Mucosa of rectum (tissue), 2 donors: Measurements from ENCODE around the gene TTC7B.

Experiments used
- H3K27ac ChIP-seq, 2 donors: one replicate each; pipeline ENCODE4 v1.7.0; 2013; ENCODE audit warnings: inconsistent platforms in 2 of 2, low read depth in 2 of 2, low read length in 2 of 2
- H3K27me3 ChIP-seq, 2 donors: one replicate each; pipeline ENCODE4 v1.7.0; 2013; ENCODE audit warnings: low read length in 2 of 2; ENCODE audit not compliant: control insufficient read depth in 2 of 2, insufficient read depth in 2 of 2
- H3K36me3 ChIP-seq, 2 donors: one replicate each; pipeline ENCODE4 v1.7.0; 2013; ENCODE audit warnings: low read length in 2 of 2; ENCODE audit not compliant: control insufficient read depth in 2 of 2, insufficient read depth in 2 of 2
- H3K4me1 ChIP-seq, 2 donors: one replicate each; pipeline ENCODE4 v1.7.0; 2013; ENCODE audit warnings: low read length in 2 of 2, mild to moderate bottlenecking in 1 of 2; ENCODE audit not compliant: control insufficient read depth in 2 of 2, insufficient read depth in 2 of 2
- H3K4me3 ChIP-seq, 2 donors: one replicate each; pipeline ENCODE4 v1.7.0; 2013; ENCODE audit warnings: low read length in 2 of 2
- H3K9ac ChIP-seq, 2 donors: one replicate each; pipeline ENCODE4 v1.7.0; 2013; ENCODE audit warnings: low read length in 2 of 2, low read depth in 1 of 2, mild to moderate bottlenecking in 1 of 2
- H3K9me3 ChIP-seq, 2 donors: one replicate each; pipeline ENCODE4 v1.7.0; 2013; ENCODE audit warnings: low read length in 2 of 2; ENCODE audit not compliant: control insufficient read depth in 2 of 2
- donor health status: healthy.
- donor health status: Normal muscosa, but diverticular disease.

The TTC7B gene

GRCh38 chr14:90791486-90791885, 24.7 kb downstream of the TTC7B start:
- H3K27me3 ChIP-seq = no peaks in the 10 kb centered on the region
- H3K4me3 ChIP-seq = no peak overlapping the region
- H3K9ac ChIP-seq = no peak overlapping the region
- H3K36me3 ChIP-seq = no peaks in the 10 kb centered on the region
- H3K4me1 ChIP-seq = no peaks in the 10 kb centered on the region
- H3K9me3 ChIP-seq = no peaks in the 10 kb centered on the region
- H3K27ac ChIP-seq = no peak overlapping the region

GRCh38 chr14:90788031-90788430, 28.2 kb downstream of the TTC7B start:
- no peaks in the 10 kb centered on the region for H3K36me3 ChIP-seq
- H3K9me3 ChIP-seq = no peaks in the 10 kb centered on the region
- no peak overlapping the region for H3K4me3 ChIP-seq
- no peak overlapping the region for H3K27ac ChIP-seq
- no peaks in the 10 kb centered on the region for H3K4me1 ChIP-seq
- H3K27me3 ChIP-seq = no peaks in the 10 kb centered on the region
- no peak overlapping the region for H3K9ac ChIP-seq

DNA sequence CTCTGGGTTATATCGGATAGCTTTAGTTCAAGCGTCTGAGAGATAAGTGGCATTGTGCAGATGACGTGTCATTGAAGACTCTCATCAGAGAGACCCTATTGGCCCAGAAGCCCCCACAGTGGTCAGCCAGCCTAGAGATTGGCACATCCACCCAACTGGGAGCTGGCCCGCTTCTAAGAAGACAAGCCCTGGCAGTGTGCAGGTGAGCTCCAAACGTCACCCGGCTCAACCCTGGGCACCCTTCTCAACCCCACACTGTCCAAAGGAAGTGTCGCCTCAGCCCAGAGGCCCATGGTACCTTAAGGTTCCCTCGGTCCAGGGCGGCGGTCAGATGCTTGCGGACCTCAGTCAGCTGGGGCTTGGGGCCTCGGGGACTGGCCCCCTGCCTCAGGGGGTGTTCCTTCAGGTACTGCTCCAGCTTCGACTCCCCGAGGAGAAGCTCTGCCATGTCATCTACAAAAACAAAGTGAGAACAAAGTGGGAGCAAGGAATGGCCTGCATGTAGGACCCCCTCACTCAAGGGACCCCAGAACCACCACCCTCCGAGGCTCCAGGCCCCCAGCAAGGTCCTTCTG, 30.3 kb downstream of the TTC7B start:
- H3K9me3 ChIP-seq = no peaks in the 10 kb centered on the region
- H3K27ac ChIP-seq = no peak overlapping the region
- H3K27me3 ChIP-seq = no peaks in the 10 kb centered on the region
- H3K4me1 ChIP-seq = no peaks in the 10 kb centered on the region
- no peak overlapping the region for H3K4me3 ChIP-seq
- no peaks in the 10 kb centered on the region for H3K36me3 ChIP-seq
- H3K9ac ChIP-seq = no peak overlapping the region

DNA sequence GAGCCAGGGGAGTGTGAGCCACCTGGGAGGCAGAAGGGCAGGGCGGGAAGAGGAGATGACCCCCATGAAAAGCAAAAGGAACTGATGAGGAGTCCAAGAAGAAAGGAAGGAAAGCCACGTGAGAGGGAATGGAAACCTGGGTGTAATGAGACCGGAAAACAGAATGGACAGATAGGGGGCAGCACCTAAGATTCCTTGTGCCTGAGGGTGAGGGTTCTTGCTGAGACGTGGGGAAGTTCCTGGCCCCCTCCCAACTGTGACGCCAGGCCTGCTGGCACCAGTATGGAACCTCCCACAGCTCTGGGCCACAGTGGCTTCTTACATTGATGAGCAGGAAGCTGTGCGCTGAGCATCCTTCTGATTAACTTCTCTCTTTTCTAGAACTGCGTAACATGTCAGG, 30.8 kb downstream of the TTC7B start:
- Histone ChIP-seq H3K27ac (no peak overlapping the region), H3K4me1 (no peaks in the 10 kb centered on the region), H3K9ac (no peak overlapping the region), H3K9me3 (no peaks in the 10 kb centered on the region), H3K4me3 (no peak overlapping the region), H3K36me3 (no peaks in the 10 kb centered on the region), H3K27me3 (no peaks in the 10 kb centered on the region)

DNA sequence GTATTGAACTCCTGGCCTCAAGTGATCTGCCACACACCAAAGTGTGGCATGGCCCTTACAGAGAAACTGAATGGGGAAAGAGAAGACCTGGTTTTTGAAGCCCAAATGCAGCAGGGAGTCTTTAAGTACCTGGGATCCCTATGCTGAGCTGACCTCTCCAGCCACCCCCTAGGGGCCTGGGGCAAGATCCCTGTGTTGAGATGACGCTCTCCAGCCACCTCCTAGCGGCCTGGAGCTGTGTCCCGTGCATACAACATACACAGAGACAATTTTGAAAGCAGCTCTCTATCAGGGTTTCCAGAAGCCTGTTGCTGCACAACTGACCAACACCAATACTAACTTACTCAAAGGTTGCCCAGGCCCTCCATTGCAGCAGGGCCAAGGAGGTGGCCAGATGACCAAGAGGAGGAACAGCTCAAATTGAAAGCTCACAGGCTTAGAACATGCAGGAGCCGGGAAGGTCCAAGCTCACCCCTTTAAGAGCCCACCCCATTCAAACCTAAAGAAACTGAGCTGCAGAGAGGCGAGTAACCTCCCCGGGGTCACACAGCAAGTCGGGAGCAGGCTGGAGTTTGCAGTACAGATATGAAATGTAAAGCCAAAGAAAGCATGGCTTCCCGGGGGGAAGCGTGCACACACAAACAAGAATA, 31.5 kb downstream of the TTC7B start:
- Histone ChIP-seq H3K4me1 (no peaks in the 10 kb centered on the region), H3K4me3 (no peak overlapping the region), H3K9ac (no peak overlapping the region), H3K9me3 (no peaks in the 10 kb centered on the region), H3K27ac (no peak overlapping the region), H3K27me3 (no peaks in the 10 kb centered on the region), H3K36me3 (no peaks in the 10 kb centered on the region)

- Histone ChIP-seq H3K36me3 (no peaks in the 10 kb centered on the region), H3K9me3 (no peaks in the 10 kb centered on the region), H3K4me1 (no peaks in the 10 kb centered on the region)
Measured at GRCh38 chr14:90783344-90783743, 32.9 kb downstream of the TTC7B start.

GRCh38 chr14:90782892-90783291, 33.3 kb downstream of the TTC7B start:
- Histone ChIP-seq H3K4me1 (no peaks in the 10 kb centered on the region), H3K36me3 (no peaks in the 10 kb centered on the region), H3K9me3 (no peaks in the 10 kb centered on the region), H3K4me3 (no peak overlapping the region), H3K27ac (no peak overlapping the region), H3K9ac (no peak overlapping the region), H3K27me3 (no peaks in the 10 kb centered on the region)

More at GRCh38 chr14:90783344-90783743, 32.9 kb downstream of the TTC7B start:
- no peak overlapping the region for H3K4me3 ChIP-seq
- H3K9ac ChIP-seq = no peak overlapping the region
- no peaks in the 10 kb centered on the region for H3K27me3 ChIP-seq
- H3K27ac ChIP-seq = no peak overlapping the region

DNA sequence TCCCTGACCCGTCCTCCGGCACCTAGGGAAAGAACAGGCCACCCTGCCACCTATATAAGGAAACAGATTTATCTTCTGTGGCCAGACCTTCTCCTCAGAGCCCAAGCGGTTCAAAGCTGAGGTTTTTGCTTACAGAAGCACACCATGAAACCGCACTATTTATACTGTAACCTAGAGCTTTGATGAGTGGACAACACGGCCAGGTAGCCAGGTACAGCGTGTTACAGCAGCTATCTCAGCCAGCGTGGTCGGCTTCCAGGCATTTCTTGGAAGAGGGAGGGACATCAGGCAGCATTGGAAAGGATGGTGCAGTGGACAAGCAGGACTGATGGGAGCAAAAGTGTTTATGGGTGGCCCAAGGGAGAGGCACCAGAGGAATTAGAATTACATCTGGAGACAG, 34.4 kb downstream of the TTC7B start:
- Histone ChIP-seq H3K27ac (no peak overlapping the region), H3K4me1 (no peaks in the 10 kb centered on the region), H3K36me3 (no peaks in the 10 kb centered on the region), H3K4me3 (no peak overlapping the region), H3K27me3 (no peaks in the 10 kb centered on the region), H3K9ac (no peak overlapping the region), H3K9me3 (no peaks in the 10 kb centered on the region)

DNA sequence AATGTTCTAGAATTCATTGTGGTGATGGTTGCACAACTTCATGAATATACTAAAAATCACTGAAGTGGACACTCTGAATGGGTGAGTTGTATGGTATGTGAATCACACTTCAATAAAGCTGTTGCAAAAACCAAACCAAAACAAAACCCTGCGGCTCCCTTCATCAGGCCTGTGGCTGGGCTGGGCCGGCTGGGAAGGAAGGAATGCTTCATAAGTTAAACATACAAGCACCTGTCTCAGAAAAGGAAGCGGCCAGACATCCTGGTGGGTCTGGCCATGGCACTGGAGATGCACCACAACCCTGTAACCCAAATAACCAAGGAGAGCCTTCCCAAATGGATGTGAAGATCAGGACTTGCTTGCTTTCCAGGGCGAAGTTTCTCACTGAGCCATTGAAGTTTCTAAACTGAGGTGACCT, 34.9 kb downstream of the TTC7B start:
- Histone ChIP-seq H3K27me3 (no peaks in the 10 kb centered on the region), H3K9me3 (no peaks in the 10 kb centered on the region), H3K27ac (no peak overlapping the region), H3K9ac (no peak overlapping the region), H3K4me1 (no peaks in the 10 kb centered on the region), H3K4me3 (no peak overlapping the region), H3K36me3 (no peaks in the 10 kb centered on the region)

GRCh38 chr14:90780519-90780918, 35.7 kb downstream of the TTC7B start:
- Histone ChIP-seq H3K27me3 (no peaks in the 10 kb centered on the region), H3K36me3 (no peaks in the 10 kb centered on the region), H3K9ac (no peak overlapping the region), H3K9me3 (no peaks in the 10 kb centered on the region), H3K4me3 (no peak overlapping the region), H3K27ac (no peak overlapping the region), H3K4me1 (no peaks in the 10 kb centered on the region)
